HUDEP-2 (cell line): ENCODE measurements around the gene HIP1R.

Experiments used
- DNase-seq, 76 experiments: peaks; one replicate each; lab custom pipeline; 2025; ENCODE audit not compliant: unreplicated experiment in 76 of 76; lab: John Stamatoyannopoulos, UW

HIP1R gene

DNA sequence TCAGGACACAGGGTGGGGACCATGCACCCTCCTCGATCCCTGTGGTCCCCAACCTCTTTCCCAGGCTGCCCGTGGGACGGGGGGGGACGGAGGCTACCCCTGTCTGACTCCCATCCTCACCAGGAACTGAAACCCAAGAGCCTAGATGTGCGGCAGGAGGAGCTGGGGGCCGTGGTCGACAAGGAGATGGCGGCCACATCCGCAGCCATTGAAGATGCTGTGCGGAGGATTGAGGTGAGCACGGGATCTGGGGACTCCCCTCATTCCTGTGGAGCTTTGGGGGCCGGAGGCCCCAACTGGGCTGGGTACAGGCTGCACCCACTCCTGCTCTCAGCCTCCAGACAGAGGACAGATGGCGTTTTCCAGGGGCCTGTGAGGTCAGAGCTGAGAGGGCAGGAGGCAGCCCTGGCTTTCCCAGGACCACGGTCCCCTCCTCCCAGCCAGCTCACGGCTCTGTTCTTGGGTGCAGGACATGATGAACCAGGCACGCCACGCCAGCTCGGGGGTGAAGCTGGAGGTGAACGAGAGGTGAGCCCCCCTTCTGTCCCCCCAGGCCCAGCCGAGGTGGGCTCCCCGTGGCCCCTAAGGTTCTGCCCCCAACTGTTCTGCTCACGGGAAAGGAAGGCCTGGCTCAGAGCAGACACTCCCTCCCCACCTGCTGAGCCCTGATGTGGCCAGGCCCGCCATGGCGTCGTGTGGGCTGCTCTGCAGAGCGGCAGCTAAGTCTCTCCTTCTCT, 24.2 kb downstream of the HIP1R start:
- no peak for DNase-seq

DNA sequence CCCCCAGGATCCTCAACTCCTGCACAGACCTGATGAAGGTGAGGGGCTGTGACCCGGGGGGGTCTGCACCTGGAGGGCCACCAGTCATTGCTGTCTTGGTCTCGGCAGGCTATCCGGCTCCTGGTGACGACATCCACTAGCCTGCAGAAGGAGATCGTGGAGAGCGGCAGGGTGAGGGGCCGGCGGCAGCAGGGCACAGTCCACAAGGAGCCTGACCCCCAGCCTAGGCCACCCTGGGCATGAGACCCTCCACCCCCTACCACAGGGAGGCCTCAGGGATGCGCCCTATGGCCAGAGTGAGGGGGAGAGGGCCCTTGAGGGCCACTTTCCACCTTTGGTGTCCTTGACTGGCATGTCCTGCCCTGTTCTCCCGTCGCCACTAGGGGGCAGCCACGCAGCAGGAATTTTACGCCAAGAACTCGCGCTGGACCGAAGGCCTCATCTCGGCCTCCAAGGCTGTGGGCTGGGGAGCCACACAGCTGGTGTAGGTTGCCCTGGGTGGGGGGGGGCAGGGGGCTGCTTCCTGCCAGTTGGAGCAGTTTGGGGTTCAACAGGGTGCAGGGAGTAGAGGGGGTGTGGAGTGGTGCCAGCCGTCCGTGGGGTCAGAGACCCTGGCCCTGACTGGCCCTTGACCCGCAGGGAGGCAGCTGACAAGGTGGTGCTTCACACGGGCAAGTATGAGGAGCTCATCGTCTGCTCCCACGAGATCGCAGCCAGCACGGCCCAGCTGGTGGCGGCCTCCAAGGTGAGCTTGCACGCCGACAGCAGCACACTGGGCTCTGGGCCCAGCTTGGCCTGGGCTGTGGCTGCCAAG, 25.0 kb downstream of the HIP1R start:
- peak in 68 of 76 experiments; percentile 4 to 84 (median 58) for DNase-seq

DNA sequence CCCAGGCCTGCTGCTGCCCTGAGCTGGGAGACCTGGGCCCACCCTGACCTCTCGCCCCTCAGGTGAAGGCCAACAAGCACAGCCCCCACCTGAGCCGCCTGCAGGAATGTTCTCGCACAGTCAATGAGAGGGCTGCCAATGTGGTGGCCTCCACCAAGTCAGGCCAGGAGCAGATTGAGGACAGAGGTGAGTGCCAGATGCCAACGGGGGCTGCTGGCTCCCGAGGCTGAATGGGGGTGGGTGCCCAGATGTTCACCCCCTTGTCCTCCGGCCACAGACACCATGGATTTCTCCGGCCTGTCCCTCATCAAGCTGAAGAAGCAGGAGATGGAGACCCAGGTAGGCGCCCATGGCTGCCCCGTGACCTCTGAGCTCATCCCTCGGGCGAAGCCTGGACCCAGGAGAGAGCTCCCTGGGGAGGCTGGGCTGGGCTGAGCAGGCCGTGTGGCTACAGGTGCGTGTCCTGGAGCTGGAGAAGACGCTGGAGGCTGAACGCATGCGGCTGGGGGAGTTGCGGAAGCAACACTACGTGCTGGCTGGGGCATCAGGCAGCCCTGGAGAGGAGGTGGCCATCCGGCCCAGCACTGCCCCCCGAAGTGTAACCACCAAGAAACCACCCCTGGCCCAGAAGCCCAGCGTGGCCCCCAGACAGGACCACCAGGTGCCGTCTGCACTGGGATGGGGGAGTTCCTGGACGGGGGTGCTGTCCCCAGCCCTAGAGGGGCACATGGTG, 25.8 kb downstream of the HIP1R start:
- DNase-seq = no peak

DNA sequence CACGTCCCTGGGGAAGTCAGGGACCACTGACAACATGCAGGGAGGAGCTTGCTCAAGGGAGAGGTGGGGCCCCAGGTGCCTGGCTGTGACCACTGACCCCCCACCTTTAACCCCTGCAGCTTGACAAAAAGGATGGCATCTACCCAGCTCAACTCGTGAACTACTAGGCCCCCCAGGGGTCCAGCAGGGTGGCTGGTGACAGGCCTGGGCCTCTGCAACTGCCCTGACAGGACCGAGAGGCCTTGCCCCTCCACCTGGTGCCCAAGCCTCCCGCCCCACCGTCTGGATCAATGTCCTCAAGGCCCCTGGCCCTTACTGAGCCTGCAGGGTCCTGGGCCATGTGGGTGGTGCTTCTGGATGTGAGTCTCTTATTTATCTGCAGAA, 26.3 kb downstream of the HIP1R start:
- DNase-seq = no peak

DNA sequence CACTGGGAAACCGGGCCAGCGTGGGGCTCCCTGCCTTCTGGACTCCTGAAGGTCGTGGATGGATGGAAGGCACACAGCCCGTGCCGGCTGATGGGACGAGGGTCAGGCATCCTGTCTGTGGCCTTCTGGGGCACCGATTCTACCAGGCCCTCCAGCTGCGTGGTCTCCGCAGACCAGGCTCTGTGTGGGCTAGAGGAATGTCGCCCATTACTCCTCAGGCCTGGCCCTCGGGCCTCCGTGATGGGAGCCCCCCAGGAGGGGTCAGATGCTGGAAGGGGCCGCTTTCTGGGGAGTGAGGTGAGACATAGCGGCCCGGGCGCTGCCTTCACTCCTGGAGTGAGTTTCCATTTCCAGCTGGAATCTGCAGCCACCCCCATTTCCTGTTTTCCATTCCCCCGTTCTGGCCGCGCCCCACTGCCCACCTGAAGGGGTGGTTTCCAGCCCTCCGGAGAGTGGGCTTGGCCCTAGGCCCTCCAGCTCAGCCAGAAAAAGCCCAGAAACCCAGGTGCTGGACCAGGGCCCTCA, 26.9 kb downstream of the HIP1R start:
- DNase-seq = no peak

DNA sequence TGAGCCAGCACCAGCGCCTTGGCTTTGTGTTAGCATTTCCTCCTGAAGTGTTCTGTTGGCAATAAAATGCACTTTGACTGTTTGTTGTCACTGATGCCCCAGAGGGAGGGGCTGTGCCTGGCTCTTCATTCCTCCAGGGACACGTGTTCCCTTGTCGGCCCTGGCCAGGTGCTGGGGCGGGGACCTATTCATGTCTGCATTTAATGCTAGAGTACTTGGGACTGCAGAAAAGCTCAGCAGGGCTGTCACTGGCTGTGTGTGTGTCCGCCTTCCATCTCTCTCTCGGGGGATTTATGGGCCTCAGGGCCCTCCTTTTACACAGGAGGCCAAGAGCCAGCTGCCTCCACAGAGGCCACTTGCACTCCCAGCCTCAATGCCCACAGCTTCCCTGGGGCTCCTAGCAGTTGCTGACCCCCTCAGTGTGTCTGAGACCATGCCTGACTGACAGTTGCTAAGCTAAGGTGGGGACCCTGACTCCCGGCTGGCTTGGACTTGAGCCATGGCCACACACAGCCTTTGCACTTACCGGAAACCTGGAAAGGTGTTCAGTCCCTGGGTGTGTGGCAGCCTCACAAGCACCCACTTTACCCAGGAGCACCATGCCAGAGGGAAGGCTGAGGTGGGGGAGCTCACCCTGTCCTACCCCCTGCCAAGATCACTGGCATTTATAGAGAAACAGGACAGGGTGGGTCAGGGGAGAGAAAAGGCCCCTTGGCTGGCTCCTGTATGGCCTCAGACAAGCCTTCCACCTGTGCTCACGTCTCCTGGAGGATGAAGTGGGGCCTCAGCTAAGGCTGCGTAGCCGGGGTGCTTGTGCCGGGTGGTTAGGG, 27.8 kb downstream of the HIP1R start:
- peak in 2 of 76 experiments; percentile 11 to 38 for DNase-seq

DNA sequence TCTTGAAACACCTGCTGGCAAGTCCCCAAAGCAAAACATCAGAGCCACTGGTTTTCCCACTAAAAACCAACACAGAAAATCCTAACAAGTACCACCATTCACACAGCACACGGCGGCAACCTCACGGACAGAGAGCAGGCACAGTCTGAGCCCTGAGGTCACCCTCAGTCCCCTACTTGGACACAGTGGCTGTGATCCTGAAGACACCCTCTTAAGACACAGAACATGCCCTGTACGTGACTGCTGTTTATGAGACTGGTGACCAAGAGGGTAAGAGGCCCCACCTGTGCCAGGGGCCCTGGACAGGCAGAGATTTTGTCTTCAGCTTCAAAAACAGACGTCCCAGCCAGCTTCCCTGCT, 29.6 kb downstream of the HIP1R start:
- no peak for DNase-seq

DNA sequence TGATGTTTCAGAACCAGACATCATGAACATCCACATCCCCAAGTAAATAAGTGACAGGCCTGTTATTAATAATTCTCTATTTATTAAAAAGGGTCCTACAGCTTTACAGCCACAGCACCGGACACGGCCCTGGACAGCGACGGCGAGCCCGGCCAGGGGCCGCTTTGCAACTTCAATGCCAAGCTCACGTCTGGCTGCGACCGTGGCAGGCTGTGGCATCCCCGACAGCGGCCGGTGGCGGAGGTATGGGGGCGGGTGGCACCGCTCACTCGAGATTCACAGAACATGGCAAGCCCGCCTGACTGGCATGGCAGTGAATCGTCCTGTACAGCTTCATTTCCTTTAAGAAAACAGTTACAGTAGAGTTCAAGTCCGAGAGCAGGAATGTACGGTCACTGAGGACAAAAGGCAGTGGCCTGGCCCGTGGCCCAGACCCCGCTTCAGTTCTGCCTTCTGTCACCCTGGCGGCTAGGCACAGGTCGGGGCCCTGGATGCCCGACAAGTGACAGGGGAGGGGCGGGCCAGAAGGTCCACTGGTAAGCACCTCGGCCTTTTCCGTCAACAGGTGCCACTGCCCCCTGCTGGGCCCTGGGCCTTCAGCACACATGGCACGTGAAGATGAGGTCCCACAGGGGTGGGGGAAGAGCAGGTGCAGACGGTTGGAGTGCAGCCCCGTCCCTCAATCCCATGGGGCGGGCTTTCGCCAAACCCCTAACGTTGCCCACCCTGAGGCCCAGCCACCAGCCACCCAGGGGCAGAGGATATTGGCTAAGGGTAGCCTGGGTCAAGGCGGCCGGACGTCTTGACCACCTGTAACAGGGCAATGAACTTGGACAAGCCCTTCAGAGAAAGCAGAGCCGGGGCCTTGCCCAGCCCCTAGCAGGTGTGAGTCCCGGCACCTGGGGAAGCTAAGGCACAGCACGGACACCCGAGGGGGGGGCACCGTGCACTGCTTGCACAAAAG, 30.3 kb downstream of the HIP1R start:
- peak in 9 of 76 experiments; percentile 6 to 28 (median 11) for DNase-seq

DNA sequence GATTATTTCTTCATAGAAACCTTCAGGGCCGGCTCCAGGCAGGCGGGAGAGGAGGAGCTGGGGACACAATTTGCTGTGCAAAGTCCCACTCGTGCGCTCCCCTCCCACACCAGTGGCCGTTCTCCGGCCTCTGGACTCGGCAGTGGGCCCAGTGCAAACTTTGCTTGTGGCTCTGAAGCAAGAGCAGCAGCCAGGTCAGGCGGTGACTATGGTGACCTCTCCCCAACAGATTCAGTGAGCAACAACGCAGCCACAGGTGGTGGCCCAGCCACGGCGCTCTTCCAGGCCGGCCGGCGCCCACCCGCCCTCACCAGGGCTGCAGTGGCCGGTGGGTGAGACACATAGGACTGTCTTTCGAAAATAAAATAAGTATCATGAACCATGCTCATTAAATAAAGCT, 31.1 kb downstream of the HIP1R start:
- DNase-seq = no peak

DNA sequence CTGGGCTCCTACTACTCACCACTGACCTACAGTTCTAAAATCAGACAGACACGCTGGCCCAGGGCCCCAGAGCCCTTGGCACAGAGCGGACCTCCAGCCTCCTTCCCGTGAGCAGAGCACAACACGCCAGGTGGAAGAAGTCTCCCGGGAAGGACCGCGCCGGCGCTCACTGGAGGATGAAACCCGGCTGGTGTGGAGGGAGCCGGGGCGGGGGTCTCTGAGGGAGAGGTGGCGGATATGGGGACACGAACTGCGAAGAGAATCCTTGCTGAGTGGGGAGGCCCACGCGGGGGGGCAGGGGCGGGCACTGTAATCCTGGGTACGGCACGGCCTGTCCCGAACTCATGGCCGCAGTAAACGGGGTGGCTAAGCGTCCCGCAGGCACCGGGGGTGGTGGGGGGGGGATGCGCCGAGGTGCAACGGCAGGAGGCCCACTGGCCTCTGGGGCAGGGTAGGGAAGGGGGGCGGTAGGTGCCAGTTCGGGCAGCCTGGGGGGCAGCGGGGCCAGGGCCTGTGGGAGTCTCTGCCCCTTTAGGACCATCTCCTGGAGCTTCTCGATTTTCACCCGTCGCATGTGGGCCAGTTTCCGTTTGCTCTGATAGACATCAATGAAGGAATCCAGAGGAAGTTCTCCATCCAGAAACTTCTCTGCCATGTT, 31.8 kb downstream of the HIP1R start:
- DNase-seq = no peak

DNA sequence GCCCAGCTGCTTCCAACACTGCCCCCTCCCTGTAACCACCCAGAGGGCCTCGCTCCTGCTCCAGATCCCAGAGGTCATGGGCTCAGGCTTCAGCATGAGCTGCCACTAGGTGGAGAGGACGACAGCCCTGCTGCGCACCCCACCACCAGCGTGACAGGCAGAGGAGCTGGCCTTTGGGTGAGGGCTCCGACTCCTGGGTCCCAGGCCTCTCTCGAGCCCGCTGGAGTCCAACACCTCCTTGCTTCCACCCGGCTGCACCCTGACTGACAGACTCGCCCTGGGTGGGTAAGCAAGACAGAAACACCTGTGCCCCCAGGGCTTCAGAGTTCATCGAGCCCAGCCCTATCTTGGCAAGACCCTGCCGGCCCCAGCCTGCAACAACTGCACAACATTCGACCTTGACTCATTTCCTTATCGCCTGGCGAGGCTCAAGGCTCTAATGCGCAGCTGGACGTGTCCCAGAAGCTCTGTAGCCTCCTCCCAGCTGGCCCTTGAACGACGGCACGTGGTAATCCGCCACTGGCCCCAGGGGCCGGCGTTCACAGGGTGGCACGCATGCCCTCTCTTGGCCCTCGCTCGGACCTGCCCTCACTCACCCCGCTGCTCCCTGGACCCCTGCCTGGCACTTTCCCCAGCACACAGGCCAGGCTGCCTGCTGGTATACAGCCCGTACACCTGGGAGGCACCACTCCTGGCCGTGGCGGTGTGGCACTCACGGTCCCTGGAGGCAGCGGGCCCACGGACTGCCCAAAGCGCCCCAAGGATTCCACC, 32.6 kb downstream of the HIP1R start:
- peak in 30 of 76 experiments; percentile 3 to 71 (median 28) for DNase-seq

DNA sequence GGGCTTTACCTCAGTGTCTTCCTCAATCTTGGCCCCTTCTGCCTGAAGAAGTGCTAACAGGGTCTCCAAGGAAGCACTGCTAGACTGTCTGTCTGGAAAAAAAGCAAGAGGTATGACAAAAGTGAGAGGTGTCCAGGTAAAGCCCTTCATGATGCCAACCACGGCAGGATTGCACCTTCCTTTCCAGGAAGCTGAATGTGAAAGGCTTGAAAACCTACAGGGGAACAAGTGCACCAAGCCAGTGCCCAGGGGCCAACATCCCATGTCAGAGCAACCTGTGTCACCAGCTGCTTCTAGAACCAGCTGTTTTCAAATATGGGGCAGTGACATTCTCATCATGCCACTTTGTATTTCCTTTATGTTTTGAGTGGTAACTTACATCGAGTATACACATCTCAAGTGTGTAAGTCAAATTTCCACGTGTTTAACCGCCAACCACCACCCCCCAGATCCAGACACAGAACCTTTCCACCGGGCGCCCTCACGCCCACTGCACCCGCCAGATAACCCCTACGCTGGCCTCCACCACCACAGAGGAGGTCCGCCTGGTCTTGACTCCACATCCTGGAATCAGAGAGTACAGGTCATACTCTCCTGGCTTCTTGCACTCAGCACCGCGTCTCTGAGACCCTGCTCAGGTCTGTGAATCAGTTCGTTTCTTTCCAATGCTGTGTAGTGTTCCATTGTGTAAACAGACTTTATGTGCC, 33.4 kb downstream of the HIP1R start:
- no peak for DNase-seq

DNA sequence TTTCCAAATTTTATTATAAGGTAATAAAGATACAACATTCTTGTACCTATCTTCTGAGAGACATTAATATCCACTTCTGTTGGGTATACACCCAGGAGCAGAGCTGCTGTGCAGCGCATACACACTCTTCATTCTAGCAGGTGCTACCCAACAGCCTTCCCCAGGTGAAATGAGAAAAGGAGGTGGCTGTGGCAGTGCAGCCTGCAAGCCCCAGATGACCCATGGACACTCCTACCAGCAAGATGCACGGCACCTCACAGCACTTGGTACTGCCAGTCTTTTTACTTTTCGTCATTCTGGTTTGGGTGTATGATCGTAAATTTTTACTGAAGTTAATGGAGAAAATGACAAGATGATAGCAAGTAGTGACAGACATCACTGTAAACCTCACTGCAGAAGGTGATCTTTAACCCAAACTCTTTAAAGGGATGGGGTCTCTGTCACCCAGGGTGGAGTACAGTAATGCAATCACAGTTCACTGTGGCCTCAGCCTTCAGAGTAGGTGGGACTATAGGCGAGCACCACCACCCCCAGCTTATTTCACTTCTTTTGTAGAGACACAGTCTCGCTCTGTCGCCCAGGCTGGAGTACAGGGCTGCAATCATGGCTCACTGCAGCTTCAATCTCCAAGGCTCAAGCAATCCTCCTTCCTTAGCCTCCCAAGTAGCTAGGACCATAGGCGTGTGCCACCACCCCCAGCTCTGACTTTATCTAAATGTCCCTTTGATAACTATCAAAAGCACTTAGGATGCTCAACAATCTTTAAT, 34.1 kb downstream of the HIP1R start:
- no peak for DNase-seq

DNA sequence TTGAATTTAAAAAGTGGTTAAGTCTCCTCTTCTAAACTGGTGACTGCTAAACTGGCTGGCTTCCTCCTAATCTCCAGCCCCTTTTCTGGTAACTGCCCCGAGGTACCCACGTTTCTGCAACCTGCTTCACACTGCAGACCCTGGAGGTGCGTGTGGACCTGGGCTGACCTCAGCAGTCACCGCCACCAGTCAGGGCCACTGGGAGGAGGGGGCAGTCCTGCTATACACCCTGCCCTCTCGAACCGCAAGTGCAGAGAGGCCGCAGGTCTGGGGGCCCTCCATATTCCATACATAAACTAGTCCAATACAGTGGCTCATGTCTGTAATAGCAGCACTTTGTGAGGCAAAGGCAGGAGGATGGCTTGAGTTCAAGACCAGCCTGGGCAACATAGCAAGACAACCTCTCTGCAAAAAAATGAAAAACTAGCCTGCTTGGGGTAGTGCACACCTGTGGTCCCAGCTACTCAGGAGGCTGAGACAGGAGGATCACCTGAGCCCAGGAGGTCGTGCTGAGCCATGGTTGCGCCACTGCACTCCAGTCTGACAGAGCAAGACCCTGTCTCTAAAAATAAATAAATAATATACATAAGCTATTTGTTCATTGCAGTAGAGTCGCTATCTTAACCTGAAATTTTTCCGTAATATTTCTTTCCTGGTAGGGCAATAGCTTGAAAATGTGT, 35.0 kb downstream of the HIP1R start:
- DNase-seq = no peak

DNA sequence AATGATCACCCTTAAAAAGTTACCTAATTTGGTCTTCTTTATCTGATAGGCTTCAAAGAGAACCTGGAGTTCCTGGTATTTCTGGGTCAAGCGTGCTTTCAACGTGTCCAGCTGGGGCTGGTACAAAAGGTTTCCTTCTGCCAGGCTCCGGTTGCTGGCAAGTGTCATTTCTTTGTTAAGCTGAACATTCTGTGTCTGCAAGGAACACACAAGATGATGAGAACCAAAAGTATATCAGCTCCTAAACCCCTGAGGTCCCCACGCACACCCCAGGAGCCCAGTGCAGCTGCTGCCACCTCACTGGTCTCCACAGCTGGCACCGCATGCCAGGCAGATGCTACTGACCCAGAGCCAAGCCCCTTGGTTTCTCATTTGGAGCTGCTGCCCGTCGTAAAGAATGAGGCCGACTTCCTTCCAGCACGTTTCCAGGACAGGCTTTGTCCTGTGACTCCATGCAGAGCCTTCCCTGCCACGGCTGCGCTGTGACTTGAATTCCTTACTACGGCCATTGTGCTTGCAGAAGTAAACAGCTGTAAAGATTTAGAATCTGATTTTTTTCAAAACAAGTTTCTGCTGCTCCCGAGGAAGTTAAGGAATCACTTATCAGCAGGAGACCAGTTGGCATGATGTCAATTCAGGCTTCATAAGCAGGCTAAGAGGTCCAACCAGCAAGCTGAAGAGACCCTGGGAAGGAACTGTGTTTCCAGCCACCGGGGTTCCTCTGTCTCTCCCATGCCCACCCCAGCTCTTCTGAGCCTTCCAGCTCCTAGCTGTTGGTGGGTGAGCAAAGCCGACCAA, 35.8 kb downstream of the HIP1R start:
- no peak for DNase-seq
